SU-DHL-6 (cell line): ENCODE results near the gene KMT2B.

ENCODE experiments used
- CTCF ChIP-seq: fragments of 200-600 bp; sonication (generic); IDR thresholded peaks from one replicate; pipeline ENCODE4 v1.5.1; 2017; ENCODE audit warnings: antibody characterized with exemption, mild to moderate bottlenecking, low read length, moderate library complexity; ENCODE audit not compliant: insufficient read depth, poor library complexity, severe bottlenecking
- EZH2phosphoT487 ChIP-seq: fragments of 200-600 bp; sonication (generic), shearing (Covaris generic); conservative IDR thresholded peaks from 2 replicates; pipeline ENCODE4 v1.6.1; 2018; ENCODE audit warnings: mild to moderate bottlenecking, antibody characterized with exemption, low read length, moderate library complexity, mixed read lengths

- TF ChIP-seq CTCF: no peak
- no peak for TF ChIP-seq EZH2phosphoT487
Measured at GRCh38 chr19:35746087-35746462, 28.3 kb downstream of the KMT2B start.
